NCI-H2081 treated with DMSO at 0.1 percent for 48 hours (cell line): ENCODE measurements around the gene LIG4.

Experiments used
- DNase-seq: peaks from one replicate; lab custom pipeline; 2025; lab: John Stamatoyannopoulos, UW

LIG4 gene

GRCh38 chr13:108194435-108194936, 20.9 kb downstream of the LIG4 start:
- no peak for DNase-seq

GRCh38 chr13:108193806-108194205, 21.5 kb downstream of the LIG4 start:
- no peak for DNase-seq

- DNase-seq, result no peak
These were observed 24.4 kb downstream of the LIG4 start for GRCh38 chr13:108190897-108191296.

DNA sequence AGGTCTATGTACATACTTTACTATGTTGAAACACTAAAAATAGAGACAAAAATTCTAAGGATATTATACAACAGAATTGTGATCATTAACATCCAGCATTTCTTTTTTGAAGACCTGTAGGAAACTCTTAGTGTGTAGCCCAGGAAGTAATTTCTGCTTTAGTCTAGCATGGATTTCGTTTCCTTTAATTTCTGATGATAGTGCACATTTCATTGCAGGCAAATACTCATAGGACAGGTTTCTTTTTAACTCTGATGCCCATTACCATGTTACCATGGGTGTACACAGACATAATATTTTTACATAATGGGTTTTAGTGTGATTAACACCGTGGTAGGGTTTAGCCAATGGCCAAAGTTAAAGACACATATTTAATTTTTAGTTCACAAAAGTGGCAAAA, 27.1 kb downstream of the LIG4 start:
- no peak for DNase-seq

- DNase-seq, result no peak
These were observed 30.1 kb downstream of the LIG4 start for GRCh38 chr13:108185223-108185622.

- no peak for DNase-seq
These were observed 32.7 kb downstream of the LIG4 start for GRCh38 chr13:108182652-108183051.

DNA sequence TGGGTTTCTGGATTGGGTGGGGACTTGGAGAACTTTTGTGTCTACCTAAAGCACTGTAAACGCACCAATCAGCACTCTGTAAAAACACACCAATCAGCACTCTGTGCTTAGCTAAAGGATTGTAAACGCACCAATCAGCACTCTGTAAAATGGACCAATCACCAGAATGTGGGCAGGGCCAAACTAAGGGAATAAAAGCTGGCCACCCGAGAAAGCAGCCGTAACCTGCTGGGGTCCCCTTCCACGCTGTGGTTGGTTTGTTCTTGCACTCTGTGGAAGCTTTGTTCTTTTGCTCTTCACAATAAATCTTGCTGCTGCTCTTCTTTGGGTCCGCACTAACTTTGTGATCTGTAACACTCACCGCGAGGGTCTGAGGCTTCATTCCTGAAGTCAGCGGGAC, 37.3 kb downstream of the LIG4 start:
- DNase-seq, result no peak

GRCh38 chr13:108176685-108177274, 38.6 kb downstream of the LIG4 start:
- no peak for DNase-seq

GRCh38 chr13:108168929-108169328, 46.4 kb downstream of the LIG4 start:
- DNase-seq, result no peak

GRCh38 chr13:108166078-108166477, 49.3 kb downstream of the LIG4 start:
- no peak for DNase-seq

DNA sequence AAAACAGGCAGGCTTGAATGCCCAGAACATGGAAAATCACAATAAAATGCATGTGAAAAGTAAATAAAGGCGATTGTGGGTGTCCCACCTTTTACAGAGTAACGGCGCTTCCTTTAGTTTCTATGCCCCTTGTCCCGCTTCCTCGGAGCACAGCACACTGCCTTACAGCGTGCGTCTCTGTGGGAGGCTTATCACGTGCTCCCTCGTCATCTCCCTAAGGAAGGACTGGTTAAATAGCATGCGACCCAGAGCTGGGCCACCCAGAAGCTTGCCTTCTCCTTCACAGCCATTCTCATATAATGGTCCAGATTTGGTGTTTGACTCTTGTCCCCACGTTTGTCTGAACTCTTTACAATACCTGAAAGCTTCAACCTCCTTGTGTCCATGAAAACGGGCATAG, 56.6 kb downstream of the LIG4 start:
- DNase-seq, result no peak
